HUDEP-2 (cell line): ENCODE measurements around the gene TMEM201.

Experiments used
- DNase-seq, 76 experiments: peaks; one replicate each; lab custom pipeline; 2025; ENCODE audit not compliant: unreplicated experiment in 76 of 76; lab: John Stamatoyannopoulos, UW

Gene TMEM201

GRCh38 chr1:9575486-9575885 is 13.2 kb upstream of the TMEM201 start:
- DNase-seq: no peak

DNA sequence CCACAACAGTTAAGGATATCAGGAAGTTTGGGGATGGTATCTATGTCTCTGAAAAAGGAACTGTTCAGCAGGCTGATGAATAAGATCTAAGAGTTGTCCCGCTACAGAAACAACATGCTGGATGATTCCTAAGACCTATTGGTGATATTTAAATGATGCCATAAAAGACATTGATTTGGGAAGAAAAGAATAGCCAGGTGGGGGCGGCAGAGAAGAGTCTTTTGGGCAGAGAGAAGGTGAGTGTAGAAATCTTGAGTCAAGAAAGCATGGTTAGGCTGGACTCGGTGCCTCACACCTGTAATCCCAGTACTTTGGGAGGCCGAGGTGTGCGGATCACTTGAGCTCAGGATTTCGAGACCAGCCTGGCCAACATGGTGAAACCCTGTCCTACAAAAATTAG is 11.8 kb upstream of the TMEM201 start:
- DNase-seq: no peak

DNA sequence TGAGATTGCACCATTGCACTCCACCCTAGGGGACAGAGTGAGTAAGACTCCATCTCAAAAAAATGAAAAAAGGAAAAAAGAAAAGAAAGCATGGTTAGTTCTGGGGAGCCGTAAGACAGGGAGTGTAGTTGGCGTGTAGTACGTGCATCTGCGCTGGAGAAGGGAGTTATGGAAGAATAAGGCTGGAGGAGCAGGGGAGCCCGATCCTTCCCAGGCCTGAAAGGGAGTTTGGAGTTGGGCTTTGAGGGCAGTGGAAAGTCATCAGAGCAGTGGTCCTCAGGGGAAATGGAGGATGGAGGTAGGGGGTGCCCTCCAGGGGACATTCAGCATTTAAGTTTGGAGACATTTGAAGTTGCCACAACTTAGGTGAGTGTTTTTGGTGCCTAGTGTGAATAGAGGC is 11.3 kb upstream of the TMEM201 start:
- no peak for DNase-seq

DNA sequence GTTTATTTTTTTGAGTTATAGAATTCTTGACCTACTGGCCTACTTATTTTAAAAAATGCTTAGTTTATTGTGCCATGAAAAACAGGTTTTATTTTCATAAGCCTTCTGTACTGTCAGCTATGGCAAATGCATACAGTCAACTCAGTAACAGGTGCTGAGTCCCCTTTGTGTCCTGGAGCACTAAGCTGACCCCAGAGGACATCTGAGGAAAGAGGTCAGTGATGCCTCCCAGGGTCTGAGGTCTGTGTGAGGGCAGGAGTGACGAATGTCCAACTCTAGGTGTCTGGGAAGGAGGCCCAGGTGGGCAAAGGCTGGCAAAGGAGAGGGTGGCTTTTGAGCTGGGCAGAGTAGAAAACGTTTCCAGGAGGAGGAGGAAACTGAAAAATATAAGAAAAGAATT is 7.8 kb upstream of the TMEM201 start:
- DNase-seq: no peak

DNA sequence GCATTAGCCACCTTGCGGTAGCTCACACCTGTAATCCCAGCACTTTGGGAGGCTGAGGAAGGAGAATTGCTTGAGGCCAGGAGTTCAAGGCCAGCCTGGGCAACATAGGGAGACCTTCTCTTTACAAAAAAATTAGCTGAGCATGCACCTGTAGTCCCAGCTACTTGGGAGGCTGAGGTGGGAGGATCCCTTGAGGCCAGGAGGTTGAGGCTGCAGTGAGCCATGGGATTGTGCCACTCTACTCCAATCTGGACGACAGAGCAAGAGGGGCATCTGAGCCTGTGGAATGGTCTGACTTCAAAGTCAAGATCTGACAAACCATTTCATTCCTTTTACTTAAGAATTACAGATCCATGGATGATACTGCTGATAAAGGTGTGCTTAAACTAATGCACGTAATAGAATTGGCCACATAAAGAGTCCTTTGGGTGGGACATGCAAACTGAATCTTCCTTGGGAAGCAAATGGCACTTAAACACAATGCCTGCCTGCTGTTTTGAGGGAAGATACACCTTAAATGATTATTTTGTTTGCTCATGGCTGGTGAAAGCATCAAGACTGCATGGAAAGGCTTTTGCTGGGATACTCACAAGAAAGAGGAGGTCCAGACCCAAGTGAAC is 2.5 kb upstream of the TMEM201 start:
- DNase-seq: no peak

DNA sequence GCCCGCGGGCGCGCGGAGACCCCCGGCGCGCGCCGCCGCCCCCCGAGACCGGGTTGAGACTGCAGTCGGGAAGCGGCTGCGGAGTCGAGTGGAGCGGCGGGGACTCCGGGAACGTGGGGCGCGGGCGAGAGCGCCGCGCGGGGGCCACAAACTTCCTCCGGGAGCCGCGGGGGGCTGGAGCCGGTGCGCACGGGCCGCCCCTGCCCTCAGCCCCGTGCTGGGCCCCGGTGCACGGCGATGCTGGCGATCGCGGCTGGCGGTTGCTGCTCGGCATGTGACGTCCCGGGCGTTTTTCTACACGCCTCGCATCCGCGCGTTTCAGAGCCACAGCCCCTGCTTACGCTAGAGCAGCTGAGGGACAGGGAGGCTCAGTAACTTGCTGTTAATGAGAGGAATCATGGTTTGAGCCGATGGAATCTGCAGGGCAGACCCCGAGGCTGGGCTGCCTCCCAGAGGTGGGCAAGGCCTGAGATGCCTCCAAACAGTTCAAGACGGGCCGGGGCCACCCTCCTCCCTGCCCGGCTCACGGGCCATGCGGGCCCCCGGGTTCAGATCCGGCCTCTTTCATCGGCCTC is 520 bp downstream of the TMEM201 start:
- DNase-seq: peak in 18 of 76 experiments; percentile 3 to 37 (median 16)

DNA sequence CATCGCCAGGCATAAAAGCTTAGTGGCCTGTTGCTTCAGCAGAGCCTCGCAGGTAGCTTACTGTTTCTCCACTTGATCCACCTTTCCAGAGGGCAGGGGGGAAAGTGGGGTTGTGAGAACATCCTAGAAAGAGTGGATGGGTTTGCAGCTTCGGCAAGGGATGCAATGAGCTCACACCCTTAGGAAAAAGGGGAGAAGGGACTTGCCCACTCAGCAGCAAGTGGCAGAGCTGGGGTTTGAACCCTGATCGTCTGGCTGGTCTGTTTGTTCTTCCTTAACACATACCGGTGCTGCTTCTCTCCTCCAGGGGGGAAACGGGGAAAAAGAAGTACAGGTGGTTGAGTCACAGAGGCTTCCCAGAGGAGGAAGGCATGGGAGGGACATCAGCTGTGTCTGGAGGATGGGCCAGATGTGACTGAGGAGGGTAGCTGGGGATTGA is 1.0 kb downstream of the TMEM201 start:
- DNase-seq: peak in 1 of 76 experiments; percentile 18

DNA sequence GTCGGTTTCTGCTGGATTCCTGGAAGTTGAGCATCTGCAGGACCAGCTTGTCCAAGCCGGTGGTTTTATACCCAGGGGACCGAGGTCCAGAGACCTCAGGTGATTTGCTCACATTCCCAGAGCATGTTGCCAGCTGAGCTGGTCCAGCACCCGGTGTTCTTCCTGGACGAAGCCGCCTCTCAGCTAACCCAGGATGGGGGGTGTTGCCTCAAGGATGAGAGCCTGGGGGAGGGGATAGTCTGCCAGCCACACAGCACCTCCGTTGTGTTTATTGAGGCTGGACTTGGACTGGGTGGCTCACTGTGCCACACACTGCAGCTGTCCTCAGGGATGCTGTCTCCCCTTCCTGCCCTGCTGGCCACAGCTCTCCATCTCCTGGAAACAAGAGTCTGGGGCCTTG is 1.5 kb downstream of the TMEM201 start:
- DNase-seq: no peak

DNA sequence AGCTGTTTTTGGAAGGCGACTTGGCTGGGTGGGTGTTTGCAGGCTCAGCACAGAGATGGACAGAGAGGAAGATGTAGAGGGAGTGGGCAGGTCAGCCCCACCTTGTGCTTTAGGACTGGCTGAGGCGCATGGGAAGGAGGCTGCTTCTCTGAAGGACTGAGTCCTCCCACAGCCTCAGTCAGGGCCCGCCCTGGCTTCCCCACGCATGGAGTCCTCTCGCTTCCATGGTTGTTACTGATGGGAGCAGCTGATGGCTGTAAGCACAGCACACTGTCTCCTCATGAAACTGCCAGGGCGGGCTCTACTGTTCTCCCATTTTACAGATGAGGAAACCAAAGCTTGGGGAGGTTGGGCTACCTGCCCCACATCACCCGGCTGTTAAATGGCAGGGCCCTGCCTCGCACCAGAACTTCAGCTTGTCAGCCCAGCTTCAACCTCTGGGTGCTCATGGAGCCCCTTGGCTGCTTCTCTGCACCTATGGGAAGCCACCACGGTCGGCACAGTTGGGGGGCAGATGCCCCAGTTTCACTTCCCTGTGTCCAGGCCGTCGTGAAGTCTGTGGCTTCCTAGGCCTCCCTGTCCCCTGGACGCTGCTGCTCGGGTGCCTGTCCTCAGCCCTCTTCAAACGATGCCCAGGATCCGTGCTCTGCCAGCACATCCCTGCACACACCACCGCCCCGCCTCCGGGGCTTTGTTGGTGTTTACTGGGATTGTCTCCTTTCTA is 2.4 kb downstream of the TMEM201 start:
- no peak for DNase-seq

GRCh38 chr1:9591669-9592509 is 3.2 kb downstream of the TMEM201 start:
- DNase-seq: no peak

- no peak for DNase-seq
These were observed 3.9 kb downstream of the TMEM201 start for GRCh38 chr1:9592510-9593075.

- DNase-seq: no peak
These were observed 4.4 kb downstream of the TMEM201 start for GRCh38 chr1:9593147-9593491.

DNA sequence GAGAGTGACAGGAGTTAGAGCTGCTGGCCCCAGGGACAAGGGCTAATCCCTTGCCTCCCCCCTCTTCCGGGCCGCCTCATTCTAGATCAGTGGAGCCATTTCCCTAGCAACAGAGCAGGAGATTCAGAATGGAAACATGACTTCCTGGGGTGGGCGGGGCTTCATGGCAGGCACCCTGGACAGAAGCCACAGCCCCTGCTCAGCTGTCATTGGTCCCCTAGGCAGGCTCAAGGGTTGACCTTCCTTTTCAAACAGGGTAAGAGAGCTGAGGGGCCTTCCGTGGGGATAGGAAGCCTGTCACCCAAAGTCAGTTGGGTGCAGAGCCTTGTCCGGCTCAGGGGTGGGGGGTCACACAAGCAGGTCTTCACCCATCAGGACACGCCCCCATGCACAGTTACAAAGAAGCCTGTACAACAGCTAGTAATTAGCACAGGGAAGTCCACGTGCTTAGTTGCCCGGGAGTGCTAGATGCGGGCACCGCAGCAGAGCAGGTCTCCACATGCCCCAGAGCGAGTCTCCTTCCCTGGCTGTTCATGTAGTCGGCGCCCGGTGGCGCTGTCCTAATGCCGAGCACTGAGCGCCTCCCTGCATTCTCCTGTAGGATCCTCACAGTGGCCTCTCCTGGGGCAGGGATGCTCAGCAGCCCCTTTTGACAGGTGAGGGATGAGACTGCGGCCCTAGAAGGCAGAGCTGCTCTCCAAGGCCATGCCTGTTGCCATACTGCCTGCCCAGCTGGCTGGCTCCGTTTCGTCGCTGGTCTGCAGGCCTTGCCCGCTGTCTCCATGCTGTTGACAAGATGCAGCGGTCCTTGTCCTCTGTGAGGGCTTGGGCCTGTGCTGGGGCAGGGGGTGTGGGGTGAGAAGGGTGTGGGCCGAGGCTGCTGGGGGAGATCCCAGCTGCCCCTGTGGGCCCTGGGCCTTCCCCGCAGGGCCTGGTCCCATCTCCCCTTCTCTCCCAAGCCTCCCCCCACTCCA is 5.1 kb downstream of the TMEM201 start:
- peak in 22 of 76 experiments; percentile 3 to 42 (median 14) for DNase-seq

- no peak for DNase-seq
These were observed 5.9 kb downstream of the TMEM201 start for GRCh38 chr1:9594471-9595155.

GRCh38 chr1:9595156-9595967 is 6.7 kb downstream of the TMEM201 start:
- DNase-seq: no peak

- DNase-seq: no peak
These were observed 7.2 kb downstream of the TMEM201 start for GRCh38 chr1:9595968-9596340.

DNA sequence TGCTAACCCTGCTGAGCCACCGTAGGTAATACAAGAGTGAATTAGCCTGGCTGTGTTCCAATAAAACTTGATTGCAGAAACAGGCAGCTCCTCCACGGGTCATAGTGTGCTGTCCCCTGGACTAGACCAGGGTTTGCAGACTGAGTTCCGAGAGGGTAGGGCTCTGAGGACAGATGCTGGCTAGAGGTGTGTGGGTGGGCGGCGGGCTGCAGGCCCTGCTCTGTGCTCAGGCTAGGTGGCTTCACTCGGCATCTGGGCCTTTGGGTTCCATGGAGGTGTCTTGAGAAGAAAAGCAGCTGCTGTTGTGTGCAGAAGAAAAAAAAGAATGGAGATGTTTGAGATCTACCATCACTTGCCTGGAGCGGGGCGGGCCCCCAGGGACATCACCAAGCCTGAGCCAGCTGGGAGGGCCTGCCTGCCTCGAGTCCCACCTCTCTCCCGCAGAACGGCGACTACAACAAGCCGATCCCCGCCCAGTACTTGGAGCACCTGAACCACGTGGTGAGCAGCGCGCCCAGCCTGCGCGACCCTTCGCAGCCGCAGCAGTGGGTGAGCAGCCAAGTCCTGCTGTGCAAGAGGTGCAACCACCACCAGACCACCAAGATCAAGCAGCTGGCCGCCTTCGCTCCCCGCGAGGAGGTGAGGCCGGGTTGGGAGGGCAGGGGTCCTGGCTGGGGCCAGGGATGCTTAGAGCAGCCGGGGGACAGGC is 7.9 kb downstream of the TMEM201 start:
- no peak for DNase-seq
